Measurements from ENCODE around the gene SYMPK.

- no peak for TF ChIP-seq CTCF (IDR thresholded peaks at IDR 0.05; ENCODE audit: low read depth, low read length)
- no peak for TF ChIP-seq EZH2phosphoT487 (IDR thresholded peaks at IDR 0.05; ENCODE audit: low read depth)
Observed at GRCh38 chr19:45897261-45897812, 34.4 kb upstream of the SYMPK start.
